HG03064 (cell line): Measurements from ENCODE around the gene FAM217B.

ENCODE experiments used
- ATAC-seq: cut with Tn5 transposase; IDR thresholded peaks from one replicate; pipeline ENCODE4 v1.9.1; 2021; ENCODE audit warnings: low read depth; ENCODE audit not compliant: unreplicated experiment

The FAM217B gene

DNA sequence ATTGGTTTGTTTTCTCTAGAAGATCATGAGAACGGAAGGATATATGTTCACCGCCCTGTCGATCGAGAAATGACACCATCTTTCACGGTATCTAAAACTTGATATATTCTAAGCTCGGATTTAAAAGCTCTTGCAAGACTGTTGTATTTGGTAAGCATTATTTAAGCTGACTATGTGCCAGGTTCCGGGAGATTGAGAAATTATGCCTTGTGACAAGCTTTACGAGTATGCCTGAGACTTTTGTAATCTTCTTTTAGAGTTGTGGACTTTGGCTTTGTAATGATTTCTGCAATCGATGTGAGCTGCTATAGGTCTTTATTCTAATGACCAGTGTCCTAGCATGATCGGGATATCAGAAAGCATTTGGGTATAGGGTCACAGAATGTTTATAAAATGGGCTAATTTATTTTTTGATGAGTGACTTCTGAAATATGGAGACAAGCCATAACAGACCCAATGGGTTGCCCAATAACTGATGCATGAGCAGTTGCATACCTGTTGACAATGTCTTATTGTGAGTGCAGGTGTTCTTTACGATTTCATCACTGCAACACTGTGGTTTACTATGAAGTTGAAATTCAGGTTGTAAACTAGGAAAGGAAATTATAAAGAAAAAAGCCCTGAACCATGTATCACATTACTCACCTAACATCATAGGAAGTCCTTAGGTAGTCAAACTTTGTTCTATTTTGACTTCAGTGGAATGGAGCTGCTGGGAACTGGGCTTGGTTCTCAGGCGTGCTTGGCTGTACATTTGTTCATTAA is 32.0 kb downstream of the FAM217B start:
- ATAC-seq = no peak

DNA sequence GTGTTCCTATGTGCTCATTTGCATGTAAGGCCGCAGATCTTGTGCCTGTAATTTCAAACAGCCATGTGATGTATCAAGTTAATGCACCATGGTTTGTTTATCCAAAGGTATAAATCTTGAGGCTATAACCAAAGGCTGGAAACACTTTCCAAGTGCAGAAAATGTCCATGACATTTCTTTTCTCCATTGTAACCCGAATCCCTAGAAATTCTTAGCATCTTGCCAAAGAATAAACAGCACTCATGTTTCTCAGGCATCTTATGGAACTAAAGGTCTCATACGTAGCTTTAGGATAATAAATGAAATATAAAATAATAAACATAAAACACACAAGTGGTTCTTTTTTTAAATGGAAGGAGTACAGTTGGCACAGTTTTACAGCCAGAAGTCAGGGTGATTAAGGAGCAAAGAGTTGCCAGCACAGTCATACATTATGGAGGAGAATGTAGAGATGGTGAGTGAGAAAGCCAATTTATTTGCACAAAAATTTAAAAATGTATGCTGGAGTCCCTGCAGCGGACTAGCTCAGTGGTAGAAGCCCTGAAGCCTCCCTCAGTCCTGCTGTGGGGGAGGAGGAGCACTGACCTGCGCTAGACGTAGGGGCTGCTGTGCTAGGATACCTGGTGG is 36.1 kb downstream of the FAM217B start:
- no peak for ATAC-seq

DNA sequence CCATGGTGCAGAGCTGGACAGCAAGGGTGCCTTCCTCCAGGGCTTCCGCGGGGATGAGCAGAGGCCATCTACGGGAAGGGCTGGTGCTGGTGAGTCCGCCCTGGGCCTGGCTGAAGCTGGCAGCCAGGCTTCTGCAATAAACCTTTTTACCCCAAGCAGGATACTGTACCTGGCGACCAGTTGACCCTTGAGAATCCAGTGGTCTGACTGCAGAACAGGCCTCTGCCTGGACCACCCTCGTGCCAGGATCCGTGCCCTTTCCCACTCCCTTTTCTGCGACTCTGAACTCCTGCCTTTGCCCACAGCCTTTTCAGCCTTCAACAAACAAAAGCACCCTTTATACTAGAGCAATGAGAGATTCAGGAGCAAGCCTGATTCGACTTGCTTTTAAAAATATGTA is 36.9 kb downstream of the FAM217B start:
- ATAC-seq = no peak

DNA sequence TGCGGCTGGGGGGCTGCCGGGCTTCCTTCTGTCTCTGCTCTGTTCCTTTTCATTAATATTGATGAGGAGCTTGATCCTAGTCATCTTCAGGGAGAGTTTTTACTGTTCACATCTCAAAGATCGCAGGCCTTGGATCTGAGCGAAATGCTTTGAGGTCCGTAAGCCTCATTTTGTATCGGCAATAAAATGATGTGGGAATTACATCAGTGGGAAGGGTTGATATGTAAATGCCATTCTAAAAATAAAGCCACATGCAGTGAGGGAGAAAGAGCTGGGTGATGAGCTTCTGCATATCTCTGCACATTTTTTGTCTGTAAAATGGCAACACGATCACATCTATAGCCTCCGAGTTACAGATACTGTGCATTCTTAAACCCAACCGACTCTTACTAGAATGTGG is 42.9 kb downstream of the FAM217B start:
- no peak for ATAC-seq

DNA sequence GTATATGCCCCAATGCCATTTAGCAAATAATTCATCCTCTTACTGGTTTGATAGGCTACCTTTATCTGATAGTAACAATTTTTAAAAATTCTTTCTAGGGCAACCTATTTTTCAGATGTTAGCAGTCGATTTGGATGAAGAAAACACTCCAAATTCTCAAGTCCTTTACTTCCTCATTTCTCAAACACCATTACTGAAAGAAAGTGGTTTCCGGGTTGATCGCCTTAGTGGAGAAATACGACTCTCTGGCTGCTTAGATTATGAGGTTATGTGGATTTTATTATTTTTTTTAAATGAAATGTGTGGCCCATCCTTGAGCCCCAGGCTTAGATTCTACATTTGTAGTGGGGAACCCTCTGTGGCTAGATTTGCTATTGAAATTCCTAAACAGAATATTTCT is 44.4 kb downstream of the FAM217B start:
- no peak for ATAC-seq

DNA sequence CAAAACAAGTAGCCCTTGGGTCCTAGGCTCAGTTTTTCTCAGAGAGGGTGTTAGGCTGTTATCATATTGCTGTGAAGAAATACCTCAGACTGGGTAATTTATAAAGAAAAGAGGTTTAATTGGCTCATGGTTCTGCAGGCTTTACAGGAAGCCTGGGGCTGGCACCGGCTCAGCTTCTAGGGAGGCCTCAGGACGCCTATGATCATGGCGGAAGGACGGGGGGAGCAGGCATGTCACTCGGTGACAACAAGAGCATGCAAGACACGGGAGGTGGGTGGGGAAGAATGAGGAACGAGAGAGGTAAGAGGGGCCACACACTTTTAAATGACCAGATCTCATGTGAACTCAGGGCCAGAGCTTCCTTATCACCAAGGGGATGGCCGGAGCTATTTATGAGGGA is 45.0 kb downstream of the FAM217B start:
- no peak for ATAC-seq

DNA sequence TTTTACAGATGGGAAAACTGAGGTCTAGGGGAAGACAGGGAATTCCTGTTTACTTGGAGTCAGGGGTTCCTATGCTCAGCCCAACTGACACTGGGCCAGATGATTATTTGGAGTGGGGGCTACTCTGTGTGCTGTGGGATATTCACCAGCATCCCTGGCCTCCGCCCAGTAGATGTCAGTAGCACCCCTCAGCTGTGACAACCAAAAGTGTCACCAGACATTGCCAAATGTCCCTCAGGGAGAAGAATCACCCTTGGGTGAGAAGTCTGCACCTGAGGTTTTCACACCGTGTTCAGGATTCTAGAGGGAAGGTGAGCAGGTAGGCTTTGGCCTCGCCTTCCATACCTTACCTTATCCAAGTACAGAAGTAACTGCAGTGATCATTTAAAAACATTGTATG is 45.7 kb downstream of the FAM217B start:
- no peak for ATAC-seq

DNA sequence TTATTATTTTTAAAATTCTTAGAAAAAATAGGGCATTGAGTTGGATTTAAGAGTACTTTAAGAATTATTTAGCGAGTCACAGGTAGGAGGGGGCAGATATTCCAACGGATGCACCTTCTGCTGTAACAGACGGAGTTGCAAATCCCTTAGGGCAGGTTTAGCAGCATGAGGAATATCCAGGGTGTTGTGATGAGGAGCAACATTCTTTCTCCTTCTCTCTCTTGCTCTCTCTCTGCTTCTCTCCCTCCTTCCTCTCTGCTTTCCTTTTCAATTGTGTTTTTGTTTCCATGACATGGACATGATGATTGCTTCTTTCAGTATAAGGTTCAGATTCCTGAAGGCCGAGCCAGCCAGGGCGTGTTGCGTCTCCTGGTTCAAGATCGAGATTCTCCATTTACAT is 46.9 kb downstream of the FAM217B start:
- ATAC-seq = no peak

DNA sequence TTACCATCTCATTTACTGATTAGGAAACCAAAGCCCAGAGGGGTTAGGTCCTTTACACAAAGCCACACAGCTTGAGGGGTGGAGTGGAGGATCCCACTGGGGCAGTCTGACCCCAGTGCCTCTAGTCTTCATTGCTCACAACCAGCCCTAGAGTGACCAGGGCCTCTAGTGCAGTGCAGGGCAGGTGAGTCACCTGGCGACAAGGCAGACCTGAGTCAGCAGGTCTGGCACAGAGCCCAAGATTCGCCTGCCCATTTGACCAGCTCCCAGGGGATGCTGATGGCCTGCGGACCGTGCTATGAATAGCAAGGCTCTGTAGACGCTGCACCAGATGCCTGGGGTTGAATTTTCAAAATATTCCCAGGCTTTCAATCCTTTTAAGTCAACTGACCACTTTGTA is 48.0 kb downstream of the FAM217B start:
- ATAC-seq = no peak

DNA sequence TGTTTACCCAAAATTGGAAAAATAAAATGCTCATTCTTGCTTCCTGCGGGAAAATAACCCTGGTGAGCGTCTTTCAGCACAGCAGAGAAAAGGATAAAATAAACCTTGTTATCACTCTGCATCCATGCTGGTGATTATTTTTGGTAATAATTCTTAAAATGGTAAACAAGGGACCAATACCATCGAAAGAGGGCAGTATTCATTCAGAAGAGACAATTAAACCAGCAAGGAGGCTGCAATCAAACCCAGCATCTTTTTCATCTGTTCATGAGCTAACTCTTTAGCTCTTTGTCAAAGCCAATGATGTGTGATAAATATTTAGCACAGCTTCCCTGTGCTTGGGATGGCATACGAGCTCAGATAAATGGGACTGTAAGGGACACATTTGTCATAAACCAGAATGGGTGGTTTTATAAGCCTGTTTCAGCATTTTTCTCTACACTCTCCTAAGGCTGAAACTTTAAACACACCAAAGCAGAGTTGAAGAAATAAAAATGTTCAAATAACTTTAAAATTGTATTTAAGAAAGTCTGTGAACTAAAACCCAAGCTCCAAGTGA is 52.4 kb downstream of the FAM217B start:
- ATAC-seq = no peak

DNA sequence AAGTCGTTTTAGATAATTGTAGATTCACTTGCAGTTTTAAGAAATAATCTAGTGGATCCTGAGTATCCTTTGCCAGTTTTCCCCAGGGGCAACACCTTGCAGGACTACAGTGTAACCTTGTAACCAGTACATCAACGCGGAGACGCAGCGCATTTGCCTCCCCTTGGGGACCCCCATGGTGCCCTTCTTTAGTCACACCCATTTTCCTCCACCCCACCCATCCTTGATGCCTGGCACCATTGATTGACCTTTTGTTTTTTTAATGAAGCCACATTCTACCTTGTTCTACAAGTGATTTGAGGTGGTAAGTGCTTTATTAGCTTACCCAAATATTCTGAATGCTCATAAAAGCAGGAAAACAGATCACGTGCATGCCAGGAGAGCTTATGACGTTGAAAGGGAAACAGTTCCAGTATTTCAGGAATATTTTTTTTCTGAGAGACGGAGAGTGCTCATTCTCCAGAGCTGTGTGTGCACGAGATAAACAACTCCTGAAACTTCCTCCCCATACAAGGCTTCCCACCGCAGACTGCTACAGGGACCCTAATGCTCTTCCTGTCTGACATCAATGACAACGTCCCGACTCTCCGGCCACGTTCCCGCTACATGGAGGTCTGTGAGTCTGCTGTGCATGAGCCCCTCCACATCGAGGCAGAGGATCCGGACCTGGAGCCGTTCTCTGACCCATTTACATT is 53.7 kb downstream of the FAM217B start:
- ATAC-seq = no peak

DNA sequence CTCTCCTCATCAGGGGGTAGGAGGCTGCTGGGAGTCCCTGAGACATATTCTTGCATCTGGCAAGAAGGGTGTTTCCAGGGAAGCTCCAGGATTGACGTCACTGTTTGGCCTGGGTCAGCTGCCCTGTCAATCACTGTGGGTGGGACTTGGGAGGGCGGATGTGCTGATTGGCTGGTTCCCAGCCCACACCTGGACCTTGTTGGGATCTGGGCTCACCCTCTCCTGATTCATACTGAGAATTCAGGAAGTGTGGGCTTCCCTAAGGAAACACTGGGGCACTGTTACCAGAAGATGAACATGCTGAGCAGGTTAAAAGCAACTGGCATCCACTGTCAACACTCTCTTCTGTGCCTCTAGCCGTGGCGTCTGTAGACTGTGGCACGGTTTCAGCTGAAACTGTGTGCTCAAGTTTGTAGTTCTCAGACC is 54.5 kb downstream of the FAM217B start:
- no peak for ATAC-seq

DNA sequence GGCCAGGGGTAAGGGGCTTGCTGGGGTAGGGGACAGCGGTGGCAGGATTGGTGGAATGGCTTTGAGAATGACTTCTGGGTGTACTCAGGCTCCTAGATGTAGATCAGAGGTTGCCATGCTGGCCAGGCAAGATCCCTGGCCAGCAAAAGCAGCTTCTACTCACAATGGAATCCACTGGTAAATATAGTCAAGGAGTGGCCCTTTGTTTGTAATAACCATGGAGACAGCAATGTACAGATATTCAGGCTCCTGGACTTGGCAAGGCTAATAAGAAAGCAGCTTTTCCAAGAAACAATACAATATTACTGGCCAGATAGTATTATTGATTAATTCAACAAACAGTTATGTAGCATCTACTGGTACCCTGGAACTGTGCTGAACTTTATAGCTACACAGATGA is 55.9 kb downstream of the FAM217B start:
- no peak for ATAC-seq

DNA sequence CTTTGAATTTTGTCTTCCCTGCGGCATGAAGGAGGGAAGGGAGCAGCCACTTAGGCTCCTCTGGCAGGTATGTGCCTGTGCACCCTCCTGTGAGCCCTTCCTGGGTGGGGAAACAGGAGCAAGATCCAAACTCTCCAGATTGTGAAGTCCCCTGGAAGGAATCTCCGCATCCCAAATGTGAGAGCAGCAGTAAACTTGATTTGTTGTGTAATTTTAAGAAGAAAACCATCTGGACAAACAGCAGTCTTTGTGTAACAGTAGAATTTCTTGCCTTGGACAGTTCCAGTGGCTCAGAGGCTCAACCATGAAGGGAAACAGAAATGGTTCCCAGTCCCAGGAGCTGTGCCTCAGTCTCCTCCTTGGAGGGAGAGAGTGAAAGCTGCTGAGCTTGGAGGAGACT is 57.7 kb downstream of the FAM217B start:
- ATAC-seq = no peak
